WI38 (cell line): ENCODE results near the gene PYDC2.

Experiments used
- H3K4me3 ChIP-seq: 2 replicates; pipeline ENCODE4 v1.5.1; 2011; ENCODE audit warnings: low read depth, mild to moderate bottlenecking, control low read depth, low read length
- CTCF ChIP-seq: IDR thresholded peaks from 2 replicates; pipeline ENCODE4 v1.5.1; 2012; ENCODE audit warnings: low read depth, mild to moderate bottlenecking, control low read depth, low read length

The PYDC2 gene

DNA sequence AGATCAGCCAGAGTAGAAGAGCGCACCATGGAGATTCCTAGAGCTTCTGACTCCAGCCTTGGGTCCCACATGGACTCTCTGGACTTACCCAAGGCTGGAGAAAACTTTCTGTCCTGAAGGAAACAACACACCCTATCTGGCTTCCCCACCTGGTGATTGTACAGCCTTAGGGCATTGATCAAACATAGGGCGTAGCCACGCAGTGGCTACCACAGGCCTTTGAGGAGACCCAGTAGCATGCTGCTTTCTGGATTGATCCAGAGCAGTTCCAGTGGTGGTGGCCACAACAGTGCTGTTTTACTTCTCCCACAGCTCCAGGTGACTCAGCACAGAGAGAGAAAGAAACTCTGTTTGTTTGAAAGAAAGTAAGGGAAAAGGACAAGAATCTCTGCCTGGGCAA is 23.5 kb downstream of the PYDC2 start:
- no peak overlapping the region for H3K4me3 ChIP-seq
- no peak for TF ChIP-seq CTCF

DNA sequence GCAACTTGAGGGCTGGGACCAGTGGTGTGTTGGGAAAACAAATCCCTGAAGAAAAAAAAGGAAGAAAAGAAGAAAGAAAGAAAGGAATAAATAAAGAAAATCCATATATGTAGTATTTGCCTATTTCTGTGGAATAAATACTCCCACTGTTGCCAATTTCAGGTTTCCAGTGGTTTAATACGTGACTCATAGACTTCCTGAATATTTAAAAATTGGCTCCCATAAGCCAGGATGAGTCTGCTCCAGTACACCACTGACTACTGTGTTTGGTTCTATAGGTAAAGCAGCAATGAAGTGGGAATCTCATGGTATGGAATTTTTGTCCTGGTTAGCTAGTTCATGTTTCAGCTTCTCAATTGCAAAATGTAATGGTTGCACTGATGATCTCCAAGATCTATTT is 31.6 kb downstream of the PYDC2 start:
- TF ChIP-seq CTCF, result no peak
- no peak overlapping the region for H3K4me3 ChIP-seq

- no peak for TF ChIP-seq CTCF
- no peak overlapping the region for H3K4me3 ChIP-seq
Observed at GRCh38 chr3:191493336-191493735, 32.4 kb downstream of the PYDC2 start.

DNA sequence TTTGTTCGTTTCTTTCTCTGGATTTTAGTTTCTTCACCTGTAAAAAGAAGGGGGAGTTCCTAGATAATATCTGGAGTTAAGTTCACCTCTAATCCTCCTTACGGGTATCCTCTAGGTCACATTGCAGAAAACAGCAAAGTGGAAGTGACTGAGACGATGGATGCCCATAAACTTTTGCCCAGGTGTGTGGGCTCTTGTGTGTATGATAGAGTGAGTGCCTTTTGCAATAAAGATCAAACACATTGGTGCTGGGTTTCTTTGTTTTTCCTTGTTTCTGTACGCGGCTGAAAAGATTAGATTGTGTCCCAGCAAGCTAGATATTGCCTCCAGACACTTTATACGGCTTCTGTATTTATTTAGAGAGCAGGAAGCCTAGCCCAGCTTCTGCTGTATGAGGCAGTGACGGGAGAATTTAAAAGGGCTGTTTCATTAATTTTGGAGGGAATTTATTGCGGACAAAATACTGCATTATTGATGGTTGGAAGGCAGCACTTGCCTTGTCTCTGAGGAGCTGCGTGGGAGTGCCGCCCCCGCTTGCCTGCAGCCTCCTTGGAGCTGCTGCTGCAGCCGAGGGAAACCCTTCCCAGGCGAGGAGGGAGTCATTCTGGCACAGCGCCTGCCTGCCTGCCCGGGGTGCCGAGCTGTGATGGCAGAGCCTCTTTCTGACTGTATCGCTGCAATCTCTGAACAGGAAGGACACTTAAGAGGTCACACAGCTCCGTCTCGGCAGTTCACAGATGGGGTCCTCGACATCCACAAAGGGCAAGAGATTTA is 38.5 kb downstream of the PYDC2 start:
- TF ChIP-seq CTCF, result no peak
- peak overlapping the region; percentile 40 for H3K4me3 ChIP-seq

- no peak overlapping the region for H3K4me3 ChIP-seq
- TF ChIP-seq CTCF, result no peak
Observed at GRCh38 chr3:191500892-191501291, 39.9 kb downstream of the PYDC2 start.

- no peak for TF ChIP-seq CTCF
- H3K4me3 ChIP-seq, result no peak overlapping the region
Observed at GRCh38 chr3:191502583-191502982, 41.6 kb downstream of the PYDC2 start.

DNA sequence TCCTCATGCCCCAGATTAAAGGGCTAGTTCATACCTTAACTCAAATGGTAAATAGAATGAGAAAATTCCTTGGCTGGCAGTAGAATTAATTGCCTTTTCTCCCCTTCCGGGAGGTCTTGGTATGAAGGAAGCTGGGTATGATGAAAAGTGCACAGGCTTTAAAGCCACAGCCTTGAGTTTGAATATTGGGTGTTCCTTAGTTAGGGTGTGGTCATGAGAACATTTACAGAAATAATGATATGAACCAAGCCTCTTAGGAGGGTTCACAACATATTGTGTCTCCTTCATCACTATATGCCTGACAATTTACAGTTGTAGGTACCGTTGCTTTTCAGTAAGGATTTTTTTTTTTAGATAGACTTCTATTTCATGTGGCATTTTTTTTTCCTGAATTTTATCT is 48.1 kb downstream of the PYDC2 start:
- H3K4me3 ChIP-seq, result no peak overlapping the region
- no peak for TF ChIP-seq CTCF
